HEK293 (cell line): Measurements from ENCODE around the gene TREH.

Experiments used
- CTCF ChIP-seq: fragments of 450-650 bp; formaldehyde crosslinking; IDR thresholded peaks from 2 replicates; pipeline ENCODE4 v1.5.1; 2016; ENCODE audit warnings: missing biosample characterization, missing genetic modification characterization
- EGR2 ChIP-seq: fragments of 450-650 bp; formaldehyde crosslinking; IDR thresholded peaks from 2 replicates; pipeline ENCODE4 v1.5.1; 2016; ENCODE audit warnings: low read depth, missing biosample characterization, missing genetic modification characterization
- KLF7 ChIP-seq: fragments of 450-650 bp; formaldehyde crosslinking; IDR thresholded peaks from 2 replicates; pipeline ENCODE4 v1.5.1; 2016; ENCODE audit warnings: missing biosample characterization, missing genetic modification characterization, borderline replicate concordance
- KLF8 ChIP-seq: fragments of 450-650 bp; formaldehyde crosslinking; IDR thresholded peaks from 2 replicates; pipeline ENCODE4 v1.5.1; 2016; ENCODE audit warnings: missing biosample characterization, missing genetic modification characterization
- MEIS1 ChIP-seq: sonication (generic); formaldehyde crosslinking; IDR thresholded peaks from 2 replicates; pipeline ENCODE4 v1.8.1; 2022; ENCODE audit warnings: missing genetic modification reagents, mild to moderate bottlenecking, borderline replicate concordance
- RBAK ChIP-seq: fragments of 450-650 bp; formaldehyde crosslinking; IDR thresholded peaks from 2 replicates; pipeline ENCODE4 v1.5.1; 2016; ENCODE audit warnings: missing biosample characterization, missing genetic modification characterization
- YY1 ChIP-seq: fragments of 450-650 bp; formaldehyde crosslinking; IDR thresholded peaks from 2 replicates; pipeline ENCODE4 v1.5.1; 2018; ENCODE audit warnings: missing biosample characterization, missing genetic modification characterization
- ZNF274 ChIP-seq, 2 experiments: fragments of 200-500 bp in 1 of 2; fragments of 450-650 bp in 1 of 2; sonication (Bioruptor generic) in 1 of 2; formaldehyde crosslinking in 1 of 2; IDR thresholded peaks; 2 replicates each; pipeline versions ENCODE4 v1.5.1 to v1.6.1; 2014 to 2016; ENCODE audit warnings: borderline replicate concordance in 1 of 2, inconsistent platforms in 1 of 2, low read length in 1 of 2, missing biosample characterization in 1 of 2, missing genetic modification characterization in 1 of 2

GRCh38 chr11:118648291-118648690 is 31.2 kb downstream of the TREH start:
- TF ChIP-seq ZNF274 (IDR thresholded peaks at IDR 0.05; ENCODE audit: low read length) (no peak), ZNF274 (tag by site-specific recombination; IDR thresholded peaks at IDR 0.05; ENCODE audit: borderline replicate concordance) (no peak), CTCF (no peak), RBAK (tag by site-specific recombination) (no peak), KLF8 (tag by site-specific recombination) (no peak), KLF7 (tag by site-specific recombination) (no peak), EGR2 (no peak), MEIS1 (CRISPR knock-in tag) (no peak), YY1 (tag by site-specific recombination) (no peak)
